ENCODE results near the gene MRNIP.

The MRNIP gene

DNA sequence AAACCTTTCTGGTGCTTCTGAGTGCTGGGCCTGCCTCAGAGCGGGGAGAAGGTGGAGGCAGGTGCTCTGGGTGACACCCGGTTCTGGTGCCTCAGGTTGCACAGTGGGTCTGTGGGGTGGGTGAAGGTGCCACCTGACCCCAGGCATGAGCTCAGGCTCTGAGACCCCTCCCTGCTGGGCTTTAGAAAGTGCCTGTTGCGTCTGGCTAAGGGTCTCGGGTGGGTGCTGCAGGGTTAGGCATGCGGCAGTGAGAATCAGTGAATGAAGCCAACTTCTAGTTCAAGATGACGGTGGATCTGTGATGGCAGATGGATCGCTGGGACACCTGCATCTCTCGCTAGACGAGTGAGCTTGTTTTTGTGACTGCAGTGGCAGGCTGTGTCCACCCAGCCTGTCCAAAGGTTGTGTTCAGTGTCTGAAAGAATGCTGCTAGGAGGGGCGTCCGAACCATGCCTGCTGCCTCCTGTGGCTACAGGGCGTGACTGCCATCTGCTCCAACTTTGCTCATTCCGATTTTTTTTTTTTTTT lies 32.9 kb downstream of the MRNIP start:
- H3K36me3 ChIP-seq (ENCODE audit: low read length): no peaks in the 10 kb centered on the region; the same call in 1 of the 2 replicates
- no peak overlapping the region for H3K4me3 ChIP-seq (ENCODE audit: insufficient read depth, low read length, poor library complexity, severe bottlenecking)
- no peak overlapping the region for H3K4me2 ChIP-seq (ENCODE audit: low read depth, low read length, poor library complexity, severe bottlenecking)
- no peaks in the 10 kb centered on the region for H3K27me3 ChIP-seq (ENCODE audit: low read length)
- H4K20me1 ChIP-seq (ENCODE audit: low read depth, low read length): peaks cover 6% of the 10 kb centered on the region
- peaks cover 12% of the 10 kb centered on the region for H3K79me2 ChIP-seq (ENCODE audit: insufficient read depth, low read length)
- H2AFZ ChIP-seq (ENCODE audit: low read depth, low read length, severe bottlenecking): no peak overlapping the region
- H3K9ac ChIP-seq (ENCODE audit: low read length): no peak overlapping the region
- TF ChIP-seq CTCF (IDR thresholded peaks at IDR 0.05; ENCODE audit: insufficient read depth, low read length, poor library complexity, severe bottlenecking) (no peak), EZH2phosphoT487 (conservative IDR thresholded peaks at IDR 0.05; ENCODE audit: low read length) (no peak)
- no peaks in the 10 kb centered on the region for H3K9me2 ChIP-seq (replicated peaks; ENCODE audit: insufficient read depth, low read length)
- H3F3A ChIP-seq (ENCODE audit: insufficient read depth): peaks cover 5% of the 10 kb centered on the region; the same call in 1 of the 2 replicates
- no peak overlapping the region for H3K27ac ChIP-seq (ENCODE audit: low read depth, low read length)
- H3K9me3 ChIP-seq (ENCODE audit: insufficient read depth, low read length): no peaks in the 10 kb centered on the region

DNA sequence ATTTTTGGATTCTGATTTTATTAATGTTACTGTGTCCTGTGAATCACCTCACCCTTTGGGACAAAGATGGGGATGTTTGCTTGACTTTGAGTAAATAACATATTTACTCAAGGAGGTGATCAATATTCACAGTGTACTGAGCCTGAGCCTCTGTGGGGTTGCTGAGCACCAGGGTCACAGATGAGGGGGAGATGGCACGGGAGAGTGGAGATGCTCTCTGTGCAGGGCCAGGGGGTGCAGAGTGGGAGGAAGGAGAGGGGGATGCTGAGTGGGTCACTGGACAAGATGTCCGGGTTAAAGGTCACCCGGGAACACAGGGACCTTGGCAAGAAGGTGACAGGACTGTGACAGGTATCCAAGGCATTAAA lies 33.9 kb downstream of the MRNIP start:
- Histone ChIP-seq H3K9ac (ENCODE audit: low read length) (no peak overlapping the region), H3K27me3 (ENCODE audit: low read length) (no peaks in the 10 kb centered on the region), H3K27ac (ENCODE audit: low read depth, low read length) (no peak overlapping the region), H3K9me2 (replicated peaks; ENCODE audit: insufficient read depth, low read length) (no peaks in the 10 kb centered on the region), H4K20me1 (ENCODE audit: low read depth, low read length) (peaks cover 6% of the 10 kb centered on the region), H3K9me3 (ENCODE audit: insufficient read depth, low read length) (no peaks in the 10 kb centered on the region), H2AFZ (ENCODE audit: low read depth, low read length, severe bottlenecking) (no peak overlapping the region), H3F3A (ENCODE audit: insufficient read depth) (peaks cover 5% of the 10 kb centered on the region; the same call in 1 of the 2 replicates), H3K79me2 (ENCODE audit: insufficient read depth, low read length) (peaks cover 12% of the 10 kb centered on the region), H3K4me2 (ENCODE audit: low read depth, low read length, poor library complexity, severe bottlenecking) (no peak overlapping the region), H3K36me3 (ENCODE audit: low read length) (no peaks in the 10 kb centered on the region; the same call in 1 of the 2 replicates), H3K4me3 (ENCODE audit: insufficient read depth, low read length, poor library complexity, severe bottlenecking) (no peak overlapping the region)
- TF ChIP-seq CTCF (IDR thresholded peaks at IDR 0.05; ENCODE audit: insufficient read depth, low read length, poor library complexity, severe bottlenecking): no peak
- TF ChIP-seq EZH2phosphoT487 (conservative IDR thresholded peaks at IDR 0.05; ENCODE audit: low read length): no peak

DNA sequence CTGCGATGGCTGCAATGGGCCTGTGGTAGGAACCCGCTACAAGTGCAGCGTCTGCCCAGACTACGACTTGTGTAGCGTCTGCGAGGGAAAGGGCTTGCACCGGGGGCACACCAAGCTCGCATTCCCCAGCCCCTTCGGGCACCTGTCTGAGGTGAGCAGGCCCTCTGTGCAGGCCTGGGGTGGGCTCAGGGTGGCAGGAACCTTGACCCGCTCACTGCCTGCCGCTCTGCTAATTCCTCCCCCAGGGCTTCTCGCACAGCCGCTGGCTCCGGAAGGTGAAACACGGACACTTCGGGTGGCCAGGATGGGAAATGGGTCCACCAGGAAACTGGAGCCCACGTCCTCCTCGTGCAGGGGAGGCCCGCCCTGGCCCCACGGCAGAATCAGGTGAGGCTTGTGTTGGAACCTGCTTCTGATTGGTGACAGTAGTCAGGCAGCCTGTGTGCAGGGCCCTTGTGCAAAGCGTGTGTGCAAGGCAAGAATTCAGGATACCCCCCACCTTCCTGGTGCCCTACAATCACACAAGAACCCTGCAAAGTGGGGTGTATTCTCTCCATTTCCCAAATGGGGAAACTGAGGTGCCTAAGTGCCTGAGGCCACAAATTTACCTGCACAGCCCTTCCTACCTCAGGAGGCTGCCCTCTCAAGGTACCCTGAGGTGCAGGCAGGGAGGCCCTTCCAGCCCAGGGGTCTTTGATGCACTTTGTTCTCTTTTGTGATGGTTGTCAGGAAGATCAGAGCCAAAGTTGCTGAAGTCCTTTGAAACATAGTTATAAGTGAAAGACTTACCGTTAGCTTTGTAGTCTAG lies 34.5 kb downstream of the MRNIP start:
- Histone ChIP-seq H3K36me3 (ENCODE audit: low read length) (no peaks in the 10 kb centered on the region), H3K9ac (ENCODE audit: low read length) (no peak overlapping the region), H3F3A (ENCODE audit: insufficient read depth) (peaks cover 5% of the 10 kb centered on the region; the same call in 1 of the 2 replicates), H2AFZ (ENCODE audit: low read depth, low read length, severe bottlenecking) (no peak overlapping the region), H3K79me2 (ENCODE audit: insufficient read depth, low read length) (peaks cover 12% of the 10 kb centered on the region), H3K9me3 (ENCODE audit: insufficient read depth, low read length) (no peaks in the 10 kb centered on the region), H3K4me3 (ENCODE audit: insufficient read depth, low read length, poor library complexity, severe bottlenecking) (no peak overlapping the region), H3K4me2 (ENCODE audit: low read depth, low read length, poor library complexity, severe bottlenecking) (no peak overlapping the region), H3K9me2 (replicated peaks; ENCODE audit: insufficient read depth, low read length) (no peaks in the 10 kb centered on the region), H3K27ac (ENCODE audit: low read depth, low read length) (no peak overlapping the region), H4K20me1 (ENCODE audit: low read depth, low read length) (peaks cover 6% of the 10 kb centered on the region), H3K27me3 (ENCODE audit: low read length) (no peaks in the 10 kb centered on the region)
- no peak for TF ChIP-seq CTCF (IDR thresholded peaks at IDR 0.05; ENCODE audit: insufficient read depth, low read length, poor library complexity, severe bottlenecking)
- no peak for TF ChIP-seq EZH2phosphoT487 (conservative IDR thresholded peaks at IDR 0.05; ENCODE audit: low read length)

Measured in SU-DHL-6 (cell line).